GM18868 (cell line): ENCODE data around the gene MOSPD3.
"Not testable (repeated sequence)": the region's sequence is repeated elsewhere in the genome, so short reads cannot be mapped to it uniquely, and the experiment has no call there.

Experiments used
- ATAC-seq: cut with Tn5 transposase; IDR thresholded peaks from one replicate; pipeline ENCODE4 v1.9.1; 2021; ENCODE audit warnings: mild to moderate bottlenecking, moderate library complexity; ENCODE audit not compliant: unreplicated experiment

MOSPD3 gene

GRCh38 chr7:100662194-100662776 lies 49.9 kb downstream of the MOSPD3 start:
- not testable (repeated sequence) for ATAC-seq
